ENCODE results near the gene GM2A. TPM values are rescaled to one million over a fixed set of nuclear protein-coding genes. Genes with fewer than 3 reads are reported as not detected.

GM2A gene
- polyA plus RNA-seq, 1 experiment = 12.7 TPM

- no peak for DNase-seq (ENCODE audit: low read depth)
- ChIA-PET CTCF (interaction anchor here (0.6 to 1.5 kb wide), 2 partner anchors 221 to 377 kb away, joined by 3 read pairs; no protein-coding TSS in a partner anchor), POLR2A (no interaction called here)
- H3K27me3 ChIP-seq (ENCODE audit: control insufficient read depth, insufficient read depth, low read length) = no peaks in the 10 kb centered on the region
- no peaks in the 10 kb centered on the region for H3K36me3 ChIP-seq (ENCODE audit: control insufficient read depth, insufficient read depth, low read length)
- no peak overlapping the region for H3K4me3 ChIP-seq (ENCODE audit: low read depth, low read length)
- no peak for TF ChIP-seq CTCF (IDR thresholded peaks at IDR 0.05; ENCODE audit: insufficient read depth, low read depth, low read length)
Measured at GRCh38 chr5:151274666-151275065, 21.7 kb downstream of the GM2A start.

GRCh38 chr5:151275803-151276202 is 22.8 kb downstream of the GM2A start:
- CTCF ChIA-PET = interaction anchor here (0.6 to 1.5 kb wide), 2 partner anchors 376 to 382 kb away, joined by 3 read pairs; no protein-coding TSS in a partner anchor
- Histone ChIP-seq H3K27me3 (ENCODE audit: control insufficient read depth, insufficient read depth, low read length) (no peaks in the 10 kb centered on the region), H3K4me3 (ENCODE audit: low read depth, low read length) (no peak overlapping the region), H3K36me3 (ENCODE audit: control insufficient read depth, insufficient read depth, low read length) (no peaks in the 10 kb centered on the region)
- TF ChIP-seq CTCF (IDR thresholded peaks at IDR 0.05; ENCODE audit: insufficient read depth, low read depth, low read length) = no peak
- POLR2A ChIA-PET = no interaction called here
- DNase-seq (ENCODE audit: low read depth) = no peak

GRCh38 chr5:151278845-151279244 is 25.9 kb downstream of the GM2A start:
- no peaks in the 10 kb centered on the region for H3K36me3 ChIP-seq (ENCODE audit: control insufficient read depth, insufficient read depth, low read length)
- H3K27me3 ChIP-seq (ENCODE audit: control insufficient read depth, insufficient read depth, low read length) = no peaks in the 10 kb centered on the region; the same call in 1 of the 2 replicates
- no peak overlapping the region for H3K4me3 ChIP-seq (ENCODE audit: low read depth, low read length)
- TF ChIP-seq CTCF (IDR thresholded peaks at IDR 0.05; ENCODE audit: insufficient read depth, low read depth, low read length) = no peak
- ChIA-PET POLR2A (no interaction called here), CTCF (no interaction called here)
- no peak for DNase-seq (ENCODE audit: low read depth)

GRCh38 chr5:151280443-151280842 is 27.5 kb downstream of the GM2A start:
- H3K36me3 ChIP-seq (ENCODE audit: control insufficient read depth, insufficient read depth, low read length) = no peaks in the 10 kb centered on the region
- no peak for DNase-seq (ENCODE audit: low read depth)
- no peaks in the 10 kb centered on the region; the same call in 1 of the 2 replicates for H3K27me3 ChIP-seq (ENCODE audit: control insufficient read depth, insufficient read depth, low read length)
- no peak for TF ChIP-seq CTCF (IDR thresholded peaks at IDR 0.05; ENCODE audit: insufficient read depth, low read depth, low read length)
- no peak overlapping the region for H3K4me3 ChIP-seq (ENCODE audit: low read depth, low read length)
- CTCF ChIA-PET = interaction anchor here (0.6 kb wide), 1 partner anchor 841 kb away, joined by 3 read pairs; no protein-coding TSS in a partner anchor
- POLR2A ChIA-PET = no interaction called here

- H3K4me3 ChIP-seq (ENCODE audit: low read depth, low read length) = no peak overlapping the region
- H3K36me3 ChIP-seq (ENCODE audit: control insufficient read depth, insufficient read depth, low read length) = no peaks in the 10 kb centered on the region
- H3K27me3 ChIP-seq (ENCODE audit: control insufficient read depth, insufficient read depth, low read length) = no peaks in the 10 kb centered on the region; the same call in 1 of the 2 replicates
- DNase-seq (ENCODE audit: low read depth) = no peak
- CTCF ChIA-PET = interaction anchor here (0.8 kb wide), 1 partner anchor 116 kb away, joined by 4 read pairs; no protein-coding TSS in a partner anchor
- POLR2A ChIA-PET = no interaction called here
- TF ChIP-seq CTCF (IDR thresholded peaks at IDR 0.05; ENCODE audit: insufficient read depth, low read depth, low read length) = no peak
Measured at GRCh38 chr5:151281001-151281639, 28.1 kb downstream of the GM2A start.
